Keratinocyte (primary cell): Measurements from ENCODE around the gene KIF3A.

Experiments used
- EZH2 ChIP-seq: IDR thresholded peaks from one replicate; pipeline ENCODE4 v1.6.1; 2012; ENCODE audit warnings: inconsistent platforms, mild to moderate bottlenecking, low read length, moderate library complexity
- TF ChIP-seq, protein P1 (sequence below), 3 experiments: IDR thresholded peaks in 1 of 3; conservative IDR thresholded peaks in 1 of 3; optimal IDR thresholded peaks in 1 of 3; 2 replicates in 2 of 3; 3 replicates in 1 of 3; pipeline versions ENCODE3 to v1.5.1; 2011; ENCODE audit warnings: low read length in 3 of 3, mild to moderate bottlenecking in 3 of 3, moderate library complexity in 2 of 3, control low read depth in 1 of 3, inconsistent platforms in 1 of 3; ENCODE audit not compliant: insufficient read depth in 2 of 3; ENCODE audit errors: extremely low read depth in 1 of 3

- TF ChIP-seq, protein P1, sequence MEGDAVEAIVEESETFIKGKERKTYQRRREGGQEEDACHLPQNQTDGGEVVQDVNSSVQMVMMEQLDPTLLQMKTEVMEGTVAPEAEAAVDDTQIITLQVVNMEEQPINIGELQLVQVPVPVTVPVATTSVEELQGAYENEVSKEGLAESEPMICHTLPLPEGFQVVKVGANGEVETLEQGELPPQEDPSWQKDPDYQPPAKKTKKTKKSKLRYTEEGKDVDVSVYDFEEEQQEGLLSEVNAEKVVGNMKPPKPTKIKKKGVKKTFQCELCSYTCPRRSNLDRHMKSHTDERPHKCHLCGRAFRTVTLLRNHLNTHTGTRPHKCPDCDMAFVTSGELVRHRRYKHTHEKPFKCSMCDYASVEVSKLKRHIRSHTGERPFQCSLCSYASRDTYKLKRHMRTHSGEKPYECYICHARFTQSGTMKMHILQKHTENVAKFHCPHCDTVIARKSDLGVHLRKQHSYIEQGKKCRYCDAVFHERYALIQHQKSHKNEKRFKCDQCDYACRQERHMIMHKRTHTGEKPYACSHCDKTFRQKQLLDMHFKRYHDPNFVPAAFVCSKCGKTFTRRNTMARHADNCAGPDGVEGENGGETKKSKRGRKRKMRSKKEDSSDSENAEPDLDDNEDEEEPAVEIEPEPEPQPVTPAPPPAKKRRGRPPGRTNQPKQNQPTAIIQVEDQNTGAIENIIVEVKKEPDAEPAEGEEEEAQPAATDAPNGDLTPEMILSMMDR (optimal IDR thresholded peaks at IDR 0.05 in 1 of 3, IDR thresholded peaks at IDR 0.05 in 1 of 3, conservative IDR thresholded peaks at IDR 0.05 in 1 of 3; ENCODE audit: extremely low read depth in 1 of 3, insufficient read depth in 2 of 3, low read length in 3 of 3), result no peak
- TF ChIP-seq EZH2, result peak; percentile 38
These were observed 80.5 kb downstream of the KIF3A start for GRCh38 chr5:132656774-132657355.
